Hepatocyte (in vitro differentiated cells): Measurements from ENCODE around the gene BIN1. TPM values are rescaled to one million over a fixed set of nuclear protein-coding genes. Genes with fewer than 3 reads are reported as not detected.

Source experiments
- DNase-seq: peaks from one replicate; pipeline ENCODE4 v3.0.0-alpha.2; 2016; ENCODE audit warnings: low spot score
- H2AFZ ChIP-seq: fragments of 200-600 bp; sonication (generic); 2 replicates; pipeline ENCODE4 v1.6.0; 2016; ENCODE audit warnings: antibody characterized with exemption, mild to moderate bottlenecking
- H3K27ac ChIP-seq: fragments of 200-600 bp; sonication (generic); 2 replicates; pipeline ENCODE4 v1.5.1; 2016; ENCODE audit warnings: mild to moderate bottlenecking
- H3K27me3 ChIP-seq: fragments of 200-600 bp; sonication (generic); 2 replicates; pipeline ENCODE4 v1.6.1; 2016
- H3K36me3 ChIP-seq: fragments of 200-600 bp; sonication (generic); replicated peaks from 2 replicates; pipeline ENCODE4 v1.5.1; 2016; ENCODE audit warnings: low read depth; ENCODE audit not compliant: insufficient read depth
- H3K4me1 ChIP-seq: fragments of 200-600 bp; sonication (generic); 2 replicates; pipeline ENCODE4 v1.5.1; 2016; ENCODE audit warnings: mild to moderate bottlenecking, moderate library complexity; ENCODE audit not compliant: insufficient read depth
- H3K4me2 ChIP-seq: fragments of 200-600 bp; sonication (generic); 2 replicates; pipeline ENCODE4 v1.6.0; 2016
- H3K4me3 ChIP-seq: fragments of 200-600 bp; sonication (generic); 2 replicates; pipeline ENCODE4 v1.5.1; 2016; ENCODE audit warnings: mild to moderate bottlenecking
- H3K79me2 ChIP-seq: fragments of 200-600 bp; sonication (generic); 2 replicates; pipeline ENCODE4 v1.6.0; 2017; ENCODE audit warnings: mild to moderate bottlenecking
- H3K9me2 ChIP-seq: fragments of 200-600 bp; sonication (generic); replicated peaks from 2 replicates; pipeline ENCODE4 v1.6.0; 2017; ENCODE audit warnings: mild to moderate bottlenecking; ENCODE audit not compliant: insufficient read depth
- H3K9me3 ChIP-seq: fragments of 200-600 bp; sonication (generic); 2 replicates; pipeline ENCODE4 v1.5.1; 2016; ENCODE audit warnings: low read depth, mild to moderate bottlenecking
- H4K20me1 ChIP-seq: fragments of 200-600 bp; sonication (generic); 2 replicates; pipeline ENCODE4 v1.6.0; 2016; ENCODE audit warnings: mild to moderate bottlenecking; ENCODE audit not compliant: insufficient read depth, poor library complexity, severe bottlenecking
- CTCF ChIP-seq: fragments of 200-600 bp; sonication (generic); IDR thresholded peaks from 2 replicates; pipeline ENCODE4 v1.5.1; 2016; ENCODE audit warnings: antibody characterized with exemption, mild to moderate bottlenecking; ENCODE audit not compliant: poor library complexity
- EZH2 ChIP-seq: fragments of 200-600 bp; sonication (generic); IDR thresholded peaks from 2 replicates; pipeline ENCODE4 v1.6.1; 2016; ENCODE audit warnings: antibody characterized with exemption, mild to moderate bottlenecking, borderline replicate concordance
- EZH2phosphoT487 ChIP-seq: fragments of 200-600 bp; sonication (generic); IDR thresholded peaks from one replicate; pipeline ENCODE4 v1.6.1; 2018; ENCODE audit warnings: antibody characterized with exemption, mild to moderate bottlenecking, low read depth, moderate library complexity; ENCODE audit not compliant: unreplicated experiment, severe bottlenecking
- WGBS: methylation state at CpG from one replicate; pipeline ENCODE4 v1.1.6; 2016; ENCODE audit warnings: low lambda C conversion rate; ENCODE audit errors: missing lambda C conversion rate; 5-methylcytosine and 5-hydroxymethylcytosine counted together
- polyA plus RNA-seq: library from polyadenylated mRNA; unstranded; fragments of >200 nt; fragmentation: Nextera tagmentation; extraction: Ambion mirVana; gene quantifications from 2 replicates; pipeline ENCODE4 v1.2.1, GENCODE V29; 2016
- total RNA-seq: library from RNA; depleted of rRNA; stranded (reverse); fragments of >200 nt; gene quantifications from 2 replicates; pipeline ENCODE4 v1.2.3, GENCODE V29; 2014

BIN1 gene
- total and polyA plus RNA-seq, 2 experiments from 2014 or later, result 109 to 113 TPM

GRCh38 chr2:127103243-127104165, 3.5 kb downstream of the BIN1 start:
- H3K4me1 ChIP-seq, result peaks cover 69% of the 10 kb centered on the region
- peak overlapping the region; percentile 96 for H3K4me2 ChIP-seq
- H3K9me3 ChIP-seq, result no peaks in the 10 kb centered on the region
- peaks cover 83% of the 10 kb centered on the region for H3K79me2 ChIP-seq
- DNase-seq, result peak; percentile 25
- TF ChIP-seq EZH2, result no peak
- TF ChIP-seq CTCF, result no peak
- TF ChIP-seq EZH2phosphoT487, result no peak
- no peaks in the 10 kb centered on the region for H3K27me3 ChIP-seq
- H4K20me1 ChIP-seq, result peaks cover 42% of the 10 kb centered on the region
- H3K36me3 ChIP-seq, result no peaks in the 10 kb centered on the region
- H3K4me3 ChIP-seq, result no peak overlapping the region
- WGBS, result 74% methylated on average over 19 of the region's 24 CpGs
- no peaks in the 10 kb centered on the region for H3K9me2 ChIP-seq
- H3K27ac ChIP-seq, result peak overlapping the region; percentile 99
- no peak overlapping the region for H2AFZ ChIP-seq

DNA sequence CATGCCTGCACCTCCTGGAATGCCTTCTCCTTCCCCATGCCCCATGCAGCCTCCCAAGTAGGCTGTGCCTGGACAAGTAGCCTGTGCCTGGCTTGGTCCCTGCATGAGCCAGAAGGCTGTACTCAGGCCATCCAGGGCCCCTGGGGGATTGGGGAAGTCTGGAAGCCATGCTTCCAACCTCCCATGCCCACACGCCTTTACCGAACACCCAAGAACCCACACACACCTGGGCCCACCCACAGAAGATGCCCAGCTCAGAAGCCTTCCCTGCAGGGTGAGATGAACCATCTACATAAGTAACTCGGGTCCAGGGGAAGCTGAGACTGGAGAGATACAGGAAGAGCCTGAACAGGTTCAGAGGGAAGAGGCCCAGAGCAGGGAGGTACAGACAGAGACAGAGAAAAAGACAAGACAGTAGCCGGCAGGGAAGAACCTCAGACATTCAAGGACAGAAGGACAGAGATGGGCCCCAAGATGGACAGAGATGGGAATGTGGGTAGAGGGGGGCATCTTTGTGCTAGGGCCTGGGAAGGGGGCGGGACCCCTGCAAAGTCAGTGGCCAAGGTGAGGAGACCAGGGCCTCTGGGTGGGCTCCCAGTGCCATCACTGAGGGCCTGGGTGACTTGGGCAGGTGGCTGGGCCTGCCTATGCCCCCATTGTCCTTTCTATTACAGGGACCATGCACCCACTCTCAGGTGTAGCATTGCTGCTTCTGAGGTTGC, 4.3 kb downstream of the BIN1 start:
- peaks cover 91% of the 10 kb centered on the region for H3K79me2 ChIP-seq

GRCh38 chr2:127101756-127102477, 5.0 kb downstream of the BIN1 start:
- Histone ChIP-seq H3K4me1 (peaks cover 75% of the 10 kb centered on the region), H3K36me3 (no peaks in the 10 kb centered on the region), H4K20me1 (peaks cover 58% of the 10 kb centered on the region), H3K27me3 (no peaks in the 10 kb centered on the region), H3K9me3 (no peaks in the 10 kb centered on the region), H3K4me3 (no peak overlapping the region), H3K27ac (peak overlapping the region; percentile 92), H3K4me2 (peak overlapping the region; percentile 96), H3K79me2 (peaks cover 98% of the 10 kb centered on the region), H3K9me2 (no peaks in the 10 kb centered on the region), H2AFZ (no peak overlapping the region)
- no peak for TF ChIP-seq EZH2phosphoT487
- no peak for TF ChIP-seq CTCF
- TF ChIP-seq EZH2, result no peak
- WGBS, result 88% methylated on average over 10 of the region's 10 CpGs
- DNase-seq, result no peak

More for the DNA sequence above, 4.3 kb downstream of the BIN1 start:
- peaks cover 50% of the 10 kb centered on the region for H4K20me1 ChIP-seq
- peaks cover 69% of the 10 kb centered on the region for H3K4me1 ChIP-seq
- 90% methylated on average over 5 of the region's 5 CpGs for WGBS
- no peak for TF ChIP-seq EZH2
- no peak for TF ChIP-seq EZH2phosphoT487
- no peak for TF ChIP-seq CTCF
- no peaks in the 10 kb centered on the region for H3K27me3 ChIP-seq
- H3K27ac ChIP-seq, result peak overlapping the region; percentile 92
- DNase-seq, result no peak
- H3K9me3 ChIP-seq, result no peaks in the 10 kb centered on the region
- H3K4me3 ChIP-seq, result no peak overlapping the region
- H2AFZ ChIP-seq, result no peak overlapping the region
- no peaks in the 10 kb centered on the region for H3K9me2 ChIP-seq
- no peaks in the 10 kb centered on the region for H3K36me3 ChIP-seq
- peak overlapping the region; percentile 96 for H3K4me2 ChIP-seq
